GM23338 (cell line): ENCODE results near the gene PAK4.

ENCODE experiments used
- EZH2 ChIP-seq: fragments of 200-600 bp; sonication (generic); IDR thresholded peaks from one replicate; pipeline ENCODE4 v1.8.0; 2017; ENCODE audit warnings: antibody characterized with exemption, mild to moderate bottlenecking, low read depth; ENCODE audit not compliant: unreplicated experiment
- EZH2phosphoT487 ChIP-seq: fragments of 200-600 bp; sonication (generic); IDR thresholded peaks from one replicate; pipeline ENCODE4 v1.8.1; 2018; ENCODE audit warnings: antibody characterized with exemption; ENCODE audit not compliant: unreplicated experiment
- JUNB ChIP-seq: IDR thresholded peaks from one replicate; pipeline ENCODE4 v1.6.1; 2016; ENCODE audit warnings: antibody characterized with exemption; ENCODE audit not compliant: unreplicated experiment
- POLR2AphosphoS5 ChIP-seq: IDR thresholded peaks from 2 replicates; pipeline ENCODE4 v1.6.1; 2016; ENCODE audit warnings: antibody characterized with exemption, low read depth
- STAT1 ChIP-seq: IDR thresholded peaks from one replicate; pipeline ENCODE4 v1.6.1; 2016; ENCODE audit warnings: antibody characterized with exemption; ENCODE audit not compliant: unreplicated experiment
- TF ChIP-seq, protein P1 (sequence below), 2 experiments: fragments of 200-600 bp in 1 of 2; sonication (generic) in 1 of 2; conservative IDR thresholded peaks; 2 replicates each; pipeline versions ENCODE4 v1.5.1 to v1.6.1; 2016 to 2017; ENCODE audit warnings: antibody characterized with exemption in 2 of 2, low read depth in 2 of 2, mild to moderate bottlenecking in 2 of 2, moderate library complexity in 1 of 2
- TF ChIP-seq, protein P2 (sequence below): IDR thresholded peaks from one replicate; pipeline ENCODE4 v1.6.1; 2018; ENCODE audit warnings: antibody characterized with exemption; ENCODE audit not compliant: unreplicated experiment
- TF ChIP-seq, protein P3 (sequence below): IDR thresholded peaks from 2 replicates; pipeline ENCODE4 v1.6.1; 2016; ENCODE audit warnings: antibody characterized with exemption

DNA sequence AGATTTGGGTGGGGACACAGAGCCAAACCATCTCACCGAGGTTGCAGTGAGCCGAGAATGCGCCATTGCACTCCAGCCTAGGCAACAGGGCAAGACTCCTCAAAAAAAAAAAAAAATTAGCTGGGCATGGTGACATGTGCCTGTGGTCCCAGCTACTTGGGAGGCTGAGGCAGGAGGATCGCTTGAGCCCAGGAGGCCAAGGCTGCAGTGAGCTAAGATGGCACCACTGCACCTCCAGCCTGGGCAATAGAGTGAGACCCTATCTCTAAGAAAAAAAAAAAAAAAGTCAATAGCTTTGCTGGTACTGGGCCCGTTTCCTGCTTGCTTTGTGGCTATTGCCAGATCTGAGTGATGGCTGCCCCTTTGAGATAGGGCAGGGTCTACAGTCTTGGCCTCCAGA, 28.3 kb upstream of the PAK4 start:
- TF ChIP-seq EZH2 (no peak), POLR2AphosphoS5 (no peak), STAT1 (no peak), EZH2phosphoT487 (no peak), JUNB (no peak)
- TF ChIP-seq, protein P1, sequence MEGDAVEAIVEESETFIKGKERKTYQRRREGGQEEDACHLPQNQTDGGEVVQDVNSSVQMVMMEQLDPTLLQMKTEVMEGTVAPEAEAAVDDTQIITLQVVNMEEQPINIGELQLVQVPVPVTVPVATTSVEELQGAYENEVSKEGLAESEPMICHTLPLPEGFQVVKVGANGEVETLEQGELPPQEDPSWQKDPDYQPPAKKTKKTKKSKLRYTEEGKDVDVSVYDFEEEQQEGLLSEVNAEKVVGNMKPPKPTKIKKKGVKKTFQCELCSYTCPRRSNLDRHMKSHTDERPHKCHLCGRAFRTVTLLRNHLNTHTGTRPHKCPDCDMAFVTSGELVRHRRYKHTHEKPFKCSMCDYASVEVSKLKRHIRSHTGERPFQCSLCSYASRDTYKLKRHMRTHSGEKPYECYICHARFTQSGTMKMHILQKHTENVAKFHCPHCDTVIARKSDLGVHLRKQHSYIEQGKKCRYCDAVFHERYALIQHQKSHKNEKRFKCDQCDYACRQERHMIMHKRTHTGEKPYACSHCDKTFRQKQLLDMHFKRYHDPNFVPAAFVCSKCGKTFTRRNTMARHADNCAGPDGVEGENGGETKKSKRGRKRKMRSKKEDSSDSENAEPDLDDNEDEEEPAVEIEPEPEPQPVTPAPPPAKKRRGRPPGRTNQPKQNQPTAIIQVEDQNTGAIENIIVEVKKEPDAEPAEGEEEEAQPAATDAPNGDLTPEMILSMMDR (conservative IDR thresholded peaks at IDR 0.05; ENCODE audit: low read depth in 2 of 2) = no peak
- TF ChIP-seq, protein P2, sequence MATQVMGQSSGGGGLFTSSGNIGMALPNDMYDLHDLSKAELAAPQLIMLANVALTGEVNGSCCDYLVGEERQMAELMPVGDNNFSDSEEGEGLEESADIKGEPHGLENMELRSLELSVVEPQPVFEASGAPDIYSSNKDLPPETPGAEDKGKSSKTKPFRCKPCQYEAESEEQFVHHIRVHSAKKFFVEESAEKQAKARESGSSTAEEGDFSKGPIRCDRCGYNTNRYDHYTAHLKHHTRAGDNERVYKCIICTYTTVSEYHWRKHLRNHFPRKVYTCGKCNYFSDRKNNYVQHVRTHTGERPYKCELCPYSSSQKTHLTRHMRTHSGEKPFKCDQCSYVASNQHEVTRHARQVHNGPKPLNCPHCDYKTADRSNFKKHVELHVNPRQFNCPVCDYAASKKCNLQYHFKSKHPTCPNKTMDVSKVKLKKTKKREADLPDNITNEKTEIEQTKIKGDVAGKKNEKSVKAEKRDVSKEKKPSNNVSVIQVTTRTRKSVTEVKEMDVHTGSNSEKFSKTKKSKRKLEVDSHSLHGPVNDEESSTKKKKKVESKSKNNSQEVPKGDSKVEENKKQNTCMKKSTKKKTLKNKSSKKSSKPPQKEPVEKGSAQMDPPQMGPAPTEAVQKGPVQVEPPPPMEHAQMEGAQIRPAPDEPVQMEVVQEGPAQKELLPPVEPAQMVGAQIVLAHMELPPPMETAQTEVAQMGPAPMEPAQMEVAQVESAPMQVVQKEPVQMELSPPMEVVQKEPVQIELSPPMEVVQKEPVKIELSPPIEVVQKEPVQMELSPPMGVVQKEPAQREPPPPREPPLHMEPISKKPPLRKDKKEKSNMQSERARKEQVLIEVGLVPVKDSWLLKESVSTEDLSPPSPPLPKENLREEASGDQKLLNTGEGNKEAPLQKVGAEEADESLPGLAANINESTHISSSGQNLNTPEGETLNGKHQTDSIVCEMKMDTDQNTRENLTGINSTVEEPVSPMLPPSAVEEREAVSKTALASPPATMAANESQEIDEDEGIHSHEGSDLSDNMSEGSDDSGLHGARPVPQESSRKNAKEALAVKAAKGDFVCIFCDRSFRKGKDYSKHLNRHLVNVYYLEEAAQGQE = no peak
- TF ChIP-seq, protein P3, sequence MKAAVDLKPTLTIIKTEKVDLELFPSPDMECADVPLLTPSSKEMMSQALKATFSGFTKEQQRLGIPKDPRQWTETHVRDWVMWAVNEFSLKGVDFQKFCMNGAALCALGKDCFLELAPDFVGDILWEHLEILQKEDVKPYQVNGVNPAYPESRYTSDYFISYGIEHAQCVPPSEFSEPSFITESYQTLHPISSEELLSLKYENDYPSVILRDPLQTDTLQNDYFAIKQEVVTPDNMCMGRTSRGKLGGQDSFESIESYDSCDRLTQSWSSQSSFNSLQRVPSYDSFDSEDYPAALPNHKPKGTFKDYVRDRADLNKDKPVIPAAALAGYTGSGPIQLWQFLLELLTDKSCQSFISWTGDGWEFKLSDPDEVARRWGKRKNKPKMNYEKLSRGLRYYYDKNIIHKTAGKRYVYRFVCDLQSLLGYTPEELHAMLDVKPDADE = no peak
